Activated naive CD4-positive, alpha-beta T cell treated with Interleukin-2 at 50 U/mL for 16 hours (primary cell): ENCODE measurements around the gene DIPK1A.
A peak's percentile ranks its signal among the peaks of the same experiment; 100 is the strongest.

ENCODE experiments used
- DNase-seq: peaks from one replicate; pipeline ENCODE4 v3.0.0-alpha.2; 2020

The DIPK1A gene

DNA sequence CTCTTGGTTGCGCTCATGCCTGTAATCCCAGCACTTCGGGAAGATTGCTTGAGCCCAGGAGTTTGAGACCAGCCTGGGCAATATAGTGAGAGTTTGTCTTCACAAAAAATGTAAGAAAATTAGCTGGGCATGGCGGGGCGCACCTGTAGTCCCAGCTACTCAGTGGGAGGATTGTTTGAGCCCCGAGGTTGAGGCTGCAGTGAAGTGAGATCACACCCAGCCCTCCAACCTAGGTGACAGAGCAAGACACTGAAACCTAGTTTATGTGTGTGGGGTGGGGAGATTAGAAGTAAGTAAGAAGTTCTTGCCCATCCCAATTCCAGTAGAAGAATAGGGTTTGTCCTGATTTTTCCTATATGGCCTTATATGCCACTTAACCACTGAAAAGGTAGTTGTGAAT is 127.4 kb downstream of the DIPK1A start:
- peak; percentile 27 for DNase-seq

DNA sequence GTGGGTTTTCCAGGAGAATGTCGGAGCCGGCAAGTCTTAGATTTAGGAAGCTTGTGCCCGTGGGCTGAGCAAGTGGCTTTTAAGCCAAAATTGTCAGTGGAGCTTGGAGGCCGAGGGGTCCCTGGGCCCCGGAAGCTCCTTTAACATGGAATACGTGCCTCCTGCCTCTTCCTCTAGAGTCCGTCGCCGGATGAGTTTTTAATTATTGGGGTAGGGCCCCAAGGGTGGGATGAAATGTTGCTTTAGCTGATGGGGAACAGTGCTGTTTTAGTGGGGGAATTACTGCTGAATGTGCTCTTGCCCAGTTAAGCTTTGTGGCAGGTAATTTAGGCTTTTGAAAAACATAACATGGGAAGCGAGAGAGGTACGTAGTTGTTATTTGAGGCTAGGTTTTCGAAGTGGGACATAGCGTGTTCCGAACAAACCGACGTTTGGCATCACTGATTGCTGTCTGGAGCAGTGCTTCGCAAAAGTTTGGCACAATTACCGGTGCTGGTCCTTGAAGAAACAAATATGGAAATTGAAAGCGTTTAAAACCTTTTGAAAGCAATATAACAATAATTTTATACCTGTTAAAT is 128.6 kb downstream of the DIPK1A start:
- no peak for DNase-seq

DNA sequence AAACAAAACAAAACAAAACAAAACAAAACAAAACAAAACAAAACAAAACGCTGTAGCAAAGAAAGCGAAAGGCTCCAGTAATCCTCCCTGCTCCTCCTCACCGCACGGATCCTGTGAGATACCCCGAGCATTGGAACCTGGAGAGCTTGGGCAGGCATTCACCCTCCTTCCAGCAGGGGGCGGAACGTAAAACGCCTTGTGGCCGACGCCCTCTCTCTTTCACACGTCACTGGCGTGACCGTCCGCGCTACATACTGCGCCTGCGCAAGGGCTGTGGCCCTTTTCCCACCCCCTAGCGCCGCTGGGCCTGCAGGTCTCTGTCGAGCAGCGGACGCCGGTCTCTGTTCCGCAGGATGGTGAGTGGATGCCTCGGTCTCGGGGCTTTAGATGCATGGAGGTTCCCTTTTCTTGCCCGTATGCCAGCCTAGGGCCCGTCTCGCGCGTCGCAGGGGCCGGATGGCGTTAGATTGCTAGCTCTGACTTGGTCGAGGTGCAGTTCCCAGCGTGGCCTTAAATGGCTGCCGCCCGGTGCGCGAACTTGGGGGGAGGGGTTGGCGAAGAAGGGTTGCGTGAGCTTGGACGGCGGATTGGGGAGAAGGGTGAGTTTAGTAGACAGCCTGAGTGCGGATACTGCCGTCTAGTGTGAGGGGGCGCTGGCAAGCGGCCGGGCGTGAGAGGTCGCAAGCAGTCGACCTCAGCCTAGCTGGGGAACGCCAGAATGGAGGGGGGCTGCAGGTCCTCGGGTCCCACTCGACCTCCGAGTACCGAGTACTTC is 129.3 kb downstream of the DIPK1A start, which contains the start of gene RPL5:
Gene RPL5 (plus strand): TSS at position 279 of the 775 bp plus-strand sequence. CDS start 75 bp downstream, at position 354.
- DNase-seq = peak; percentile 97

DNA sequence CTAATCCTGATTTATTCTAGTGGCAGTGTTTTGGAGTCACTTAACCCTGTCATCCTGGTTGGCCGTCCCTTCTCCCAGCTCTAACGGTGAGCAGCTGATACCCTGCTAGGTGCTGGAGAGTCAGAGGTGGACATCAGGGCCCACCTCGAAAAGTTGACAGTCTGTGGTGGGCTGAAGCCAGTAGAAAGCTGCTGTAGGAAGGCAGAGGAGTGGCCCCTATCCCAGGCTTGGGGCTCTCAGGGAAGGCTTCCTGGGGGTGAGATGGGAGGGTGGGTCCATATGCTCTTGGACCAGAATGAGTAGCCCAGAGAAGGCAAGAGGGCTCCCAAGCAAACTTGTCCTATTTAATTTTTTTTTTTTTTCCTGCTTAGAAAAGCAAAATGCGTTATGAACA is 129.9 kb downstream of the DIPK1A start:
- no peak for DNase-seq

DNA sequence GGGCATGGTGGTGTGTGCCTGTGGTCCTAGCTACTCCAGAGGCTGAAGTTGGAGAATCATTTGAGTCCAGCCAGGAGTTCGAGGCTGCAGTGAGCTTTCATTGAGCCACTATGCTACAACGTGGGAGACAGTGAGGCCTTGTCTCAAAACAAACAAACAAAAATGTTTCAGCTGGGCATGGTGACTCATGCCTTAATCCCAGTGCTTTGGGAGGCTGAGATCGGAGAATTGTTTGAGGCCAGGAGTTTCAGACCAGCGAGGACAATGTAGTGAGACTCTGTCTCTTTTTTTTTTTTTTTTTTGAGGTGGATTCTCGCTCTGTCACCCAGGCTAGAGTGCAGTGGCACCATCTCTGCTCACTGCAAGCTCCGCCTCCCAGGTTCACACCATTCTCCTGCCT is 134.5 kb downstream of the DIPK1A start:
- no peak for DNase-seq

DNA sequence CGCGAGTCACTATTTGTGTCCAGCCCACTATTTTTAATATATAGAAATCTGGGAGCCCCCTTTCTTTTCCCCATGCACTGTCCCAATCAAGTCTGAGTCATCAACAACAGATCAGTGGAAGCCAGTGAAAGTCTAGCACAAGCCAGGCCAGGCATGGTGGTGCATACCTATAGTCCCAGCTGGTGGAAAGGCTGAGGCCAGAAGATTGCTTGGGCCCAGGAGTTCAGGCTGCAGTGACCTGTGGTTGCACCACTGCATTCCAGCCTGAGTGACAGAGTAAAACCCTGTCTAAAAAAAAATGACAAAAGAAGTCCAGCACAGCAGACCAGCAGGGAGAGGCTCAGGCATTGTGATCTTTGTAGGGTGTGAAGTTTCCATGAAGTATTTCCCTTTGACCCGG is 138.4 kb downstream of the DIPK1A start:
- DNase-seq = no peak

DNA sequence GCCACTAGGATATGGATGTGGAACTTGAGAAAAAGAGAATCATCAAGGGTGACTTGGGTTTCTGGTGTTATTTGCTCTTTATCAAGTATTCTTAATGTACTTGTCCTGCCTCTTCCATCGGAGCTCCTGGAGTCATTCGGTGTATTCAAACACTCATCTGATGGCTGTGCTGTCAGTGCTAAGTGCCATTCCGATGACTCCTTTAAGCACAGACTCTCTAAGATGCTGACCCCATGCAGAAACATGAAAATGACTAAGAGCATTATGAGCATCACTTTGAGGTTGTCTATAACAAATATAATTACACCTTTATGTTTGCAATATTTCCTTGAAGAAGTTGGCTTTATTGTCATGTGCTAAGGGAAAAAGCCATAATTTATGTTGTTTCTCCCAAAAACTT is 140.7 kb downstream of the DIPK1A start:
- no peak for DNase-seq

DNA sequence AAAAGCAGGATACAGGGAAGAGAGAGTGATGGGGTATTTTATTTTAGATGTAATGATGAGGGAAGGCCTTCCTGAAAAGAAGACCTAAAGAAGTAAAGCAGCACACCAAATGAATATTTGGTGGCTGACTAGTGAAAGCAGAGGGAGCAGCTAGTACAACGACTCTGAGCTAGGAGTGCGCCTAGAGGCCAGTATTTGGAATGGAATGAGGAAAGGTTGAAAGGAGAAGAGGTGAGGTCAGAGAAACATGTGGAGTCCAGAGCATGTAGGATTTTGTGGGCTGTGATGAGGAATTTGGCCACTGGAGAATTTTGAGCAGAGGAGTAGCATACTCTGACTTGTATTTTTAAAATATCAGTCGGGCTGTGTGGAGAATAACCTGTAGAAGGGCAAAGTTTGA is 141.2 kb downstream of the DIPK1A start:
- DNase-seq = no peak

DNA sequence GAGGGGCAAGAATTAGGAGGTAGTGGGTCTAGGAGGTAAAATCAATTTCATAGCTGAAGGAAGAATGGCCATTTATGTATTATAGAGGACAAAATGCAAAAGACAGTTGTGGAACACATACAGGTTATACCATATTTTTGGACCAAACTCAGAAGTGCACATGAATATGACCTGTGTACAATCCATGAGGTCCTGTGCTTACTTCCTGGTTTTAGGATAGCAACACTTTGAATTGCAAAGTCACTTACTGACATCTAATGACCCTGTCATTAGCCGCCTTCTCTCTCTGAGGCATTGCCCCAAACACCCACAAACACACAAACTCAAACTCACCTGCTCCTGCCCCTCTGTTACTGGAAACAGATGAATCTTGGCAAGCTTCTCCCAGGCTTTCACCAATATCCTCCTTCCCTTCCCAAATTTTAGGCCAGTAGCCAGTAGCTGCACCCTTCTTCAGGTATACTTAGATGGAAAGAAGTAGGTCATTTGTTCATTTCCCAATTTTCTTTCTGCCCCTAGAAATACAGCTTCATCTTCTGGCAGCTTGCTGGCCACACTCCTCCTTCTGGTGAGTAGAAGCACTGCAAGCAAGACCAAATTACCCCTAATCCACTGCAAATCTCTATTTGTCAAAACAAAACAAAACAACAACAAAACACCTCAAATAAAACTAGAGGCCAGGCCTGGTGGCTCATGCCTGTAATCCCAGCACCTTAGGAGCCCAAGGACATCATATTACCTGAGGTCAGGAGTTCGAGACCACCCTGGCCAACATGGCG is 143.1 kb downstream of the DIPK1A start:
- peak; percentile 10 for DNase-seq

DNA sequence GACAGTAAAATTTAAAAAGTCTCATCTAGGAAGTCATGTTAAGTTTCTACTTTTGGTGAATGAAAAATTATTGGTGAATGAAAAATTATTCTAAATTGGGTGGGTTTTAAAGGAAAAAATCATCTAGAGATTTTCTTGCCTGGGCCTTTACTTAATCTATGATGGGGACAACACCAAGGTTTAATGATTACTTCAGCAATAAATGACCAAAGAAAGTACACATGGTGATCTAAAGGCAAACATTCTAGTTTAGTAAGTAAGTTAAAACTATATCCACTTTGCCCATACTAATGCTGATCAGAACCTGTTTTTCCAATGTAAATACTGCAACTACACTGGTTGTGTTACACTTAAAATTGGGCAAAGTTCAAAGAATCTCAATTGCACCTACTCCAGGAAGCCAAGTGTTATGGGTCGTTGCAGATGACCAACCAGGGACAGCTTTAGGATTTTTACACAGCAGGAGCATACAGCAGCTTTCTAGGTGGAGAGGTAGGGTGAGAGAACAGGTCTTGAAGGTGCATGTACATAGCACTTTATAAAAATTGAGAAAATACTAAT is 144.0 kb downstream of the DIPK1A start:
- no peak for DNase-seq

DNA sequence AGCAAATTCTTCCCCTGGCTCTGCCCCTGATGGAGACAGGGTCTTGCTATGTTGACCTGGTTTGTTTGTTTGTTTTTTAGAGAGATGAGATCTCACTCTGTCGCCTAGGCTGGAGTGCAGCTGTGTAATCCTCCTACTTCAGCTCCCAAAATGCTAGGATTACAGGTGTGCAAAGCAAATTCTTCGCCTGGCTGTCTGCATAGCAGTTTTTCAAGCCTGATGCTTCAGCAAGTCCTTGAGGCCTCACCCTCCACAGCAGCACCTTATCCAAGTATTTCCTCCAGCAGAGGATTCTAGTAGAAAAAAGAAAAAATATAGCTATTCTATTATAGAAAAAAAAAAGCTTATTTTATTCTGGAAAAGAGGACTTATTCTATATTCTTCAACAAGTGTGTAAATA is 144.5 kb downstream of the DIPK1A start:
- DNase-seq = no peak

DNA sequence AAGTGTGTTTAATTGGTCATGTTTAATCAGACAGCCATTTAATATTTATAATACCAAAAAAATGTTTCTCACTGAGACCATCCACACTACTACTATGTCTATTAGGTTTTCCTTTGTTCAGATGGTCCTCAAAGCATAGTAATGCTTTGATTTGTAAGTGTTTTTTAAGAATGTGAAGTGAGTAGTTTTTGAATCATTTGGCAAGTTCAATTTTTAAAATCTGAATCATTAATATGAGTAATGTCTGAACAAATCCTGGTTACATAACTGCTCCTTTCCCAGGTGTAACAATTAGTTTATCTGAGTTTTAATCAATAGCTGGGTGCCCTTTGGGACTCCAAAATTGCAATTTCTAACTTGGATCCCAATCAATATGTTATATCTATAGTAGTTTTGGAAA is 152.9 kb downstream of the DIPK1A start:
- DNase-seq = no peak

DNA sequence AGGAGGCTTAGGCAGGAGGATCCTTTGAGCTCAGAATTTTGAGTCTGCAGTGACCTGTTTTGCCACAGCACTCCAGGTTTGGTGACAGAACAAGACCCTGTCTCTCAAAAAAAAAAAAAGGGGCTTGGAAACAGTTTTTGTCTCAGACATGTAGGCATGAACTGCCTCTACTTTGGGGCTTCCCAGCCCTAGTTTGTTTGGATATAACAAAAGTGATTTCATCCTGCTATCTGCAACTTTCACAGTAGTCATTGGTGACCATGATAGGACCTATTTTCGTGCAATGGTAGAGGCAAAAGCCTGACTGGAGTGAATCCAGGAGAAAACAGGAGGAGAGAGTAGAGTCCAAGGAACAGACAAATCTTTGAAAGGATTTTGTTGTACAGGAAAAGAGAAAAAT is 156.0 kb downstream of the DIPK1A start:
- DNase-seq = no peak

DNA sequence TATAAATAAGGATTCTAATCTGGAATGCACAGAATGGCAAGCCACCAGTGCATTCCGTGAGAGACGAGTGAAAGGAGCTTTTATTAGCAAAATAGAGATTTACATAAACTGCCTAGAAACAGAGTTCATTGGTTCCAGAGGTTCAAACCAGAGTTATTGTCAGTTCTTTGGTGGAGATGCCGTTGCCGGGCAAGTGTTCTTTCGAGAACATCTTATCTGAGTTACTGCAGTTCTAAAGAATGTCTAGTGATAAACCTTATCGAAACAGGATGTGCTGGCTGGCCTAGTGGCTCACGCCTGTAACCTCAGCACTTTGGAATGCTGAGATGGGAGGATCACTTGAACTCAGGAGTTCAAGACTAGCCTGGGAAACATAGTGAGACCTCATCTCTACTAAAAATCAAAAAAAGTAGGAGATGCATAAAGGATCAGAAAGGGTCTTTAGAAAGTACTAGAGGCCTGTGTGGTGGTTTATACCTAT is 156.5 kb downstream of the DIPK1A start:
- DNase-seq = no peak

DNA sequence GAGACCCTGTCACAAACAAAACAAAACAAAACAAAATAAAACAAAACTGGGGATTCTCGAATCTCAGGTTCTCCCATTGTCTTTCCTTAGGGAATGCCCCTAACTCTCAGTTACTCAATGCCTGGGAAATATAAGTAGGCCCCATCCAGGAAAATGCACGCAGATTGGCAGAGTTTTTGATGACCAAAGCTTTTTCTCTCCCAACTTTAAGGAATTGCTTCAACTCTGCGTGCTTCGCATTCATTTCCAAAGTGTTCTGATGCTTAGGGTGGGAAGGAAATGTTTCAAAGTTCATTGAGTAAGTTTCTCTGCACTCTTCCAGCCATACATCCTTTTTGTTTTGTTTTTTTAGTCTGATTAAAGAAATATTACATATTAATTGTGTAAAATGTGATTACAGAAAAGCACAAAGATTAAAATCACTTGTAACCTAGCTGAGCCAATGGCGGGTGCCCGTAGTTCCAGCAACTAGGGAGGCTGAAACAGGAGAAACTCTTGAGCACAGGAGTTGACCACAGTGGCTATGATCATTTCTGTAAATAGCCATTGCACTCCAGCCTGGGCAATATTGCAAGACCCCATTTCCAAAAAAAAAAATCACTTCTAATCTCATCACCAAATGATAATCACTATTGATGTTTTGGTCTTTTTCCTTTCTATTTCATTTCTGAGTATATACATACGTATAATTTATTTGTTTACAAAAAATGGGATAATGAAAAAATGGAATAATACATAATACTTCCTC is 157.9 kb downstream of the DIPK1A start:
- no peak for DNase-seq

DNA sequence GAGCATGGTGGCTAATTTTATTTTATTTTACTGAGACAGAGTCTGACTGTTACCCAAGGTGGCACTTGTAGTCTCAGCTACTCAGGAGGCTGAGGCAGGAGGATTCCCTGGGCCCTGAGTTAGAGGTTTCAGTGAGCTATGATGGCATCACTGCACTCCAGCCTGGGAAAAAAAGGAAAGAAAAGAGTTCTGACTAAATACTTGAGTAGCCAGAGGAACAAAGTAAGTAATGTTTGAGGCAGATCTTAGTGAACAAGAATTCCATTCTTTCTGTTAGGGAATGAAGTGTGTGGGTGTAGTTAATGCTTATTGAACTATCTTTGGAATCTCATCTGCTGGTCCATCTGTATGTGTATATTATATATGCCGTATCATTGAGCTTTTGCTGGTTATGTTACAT is 163.3 kb downstream of the DIPK1A start:
- no peak for DNase-seq

DNA sequence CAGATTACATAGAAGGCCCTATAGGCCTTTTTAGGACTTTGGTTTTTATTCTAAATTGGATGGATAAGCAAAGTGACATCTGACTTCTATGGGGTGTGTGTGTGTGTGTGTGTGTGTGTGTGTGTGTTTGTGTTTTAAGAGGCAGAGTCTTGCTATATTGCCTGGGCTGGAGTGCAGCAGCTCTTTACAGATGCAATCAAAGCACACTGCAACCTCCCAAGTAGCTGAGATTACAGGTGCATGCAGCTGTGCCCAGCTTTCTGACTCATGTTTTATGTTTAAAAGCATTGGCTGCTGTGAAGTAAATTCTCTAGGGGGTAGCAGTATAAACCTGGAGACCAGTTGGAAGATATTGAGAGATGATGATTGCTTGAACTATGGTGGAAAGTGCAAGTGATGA is 164.0 kb downstream of the DIPK1A start:
- DNase-seq = no peak

DNA sequence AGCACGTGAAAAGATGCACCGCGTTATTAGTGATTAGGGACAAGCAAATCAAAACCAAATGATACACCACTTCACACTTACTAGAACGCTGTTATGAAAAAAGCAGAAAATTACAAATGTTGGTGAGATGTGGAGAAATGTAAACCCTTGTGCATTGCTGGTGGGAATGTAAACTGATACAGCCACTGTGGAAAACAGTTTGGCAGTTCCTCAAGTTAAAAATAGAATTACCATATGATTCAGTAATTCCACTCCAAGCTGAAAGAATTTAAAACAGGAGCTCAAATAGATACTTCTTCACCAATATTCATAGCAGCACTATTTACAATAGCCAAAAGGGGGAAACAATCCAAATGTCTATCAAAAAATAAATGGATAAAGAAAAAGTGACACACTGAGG is 166.1 kb downstream of the DIPK1A start:
- no peak for DNase-seq

DNA sequence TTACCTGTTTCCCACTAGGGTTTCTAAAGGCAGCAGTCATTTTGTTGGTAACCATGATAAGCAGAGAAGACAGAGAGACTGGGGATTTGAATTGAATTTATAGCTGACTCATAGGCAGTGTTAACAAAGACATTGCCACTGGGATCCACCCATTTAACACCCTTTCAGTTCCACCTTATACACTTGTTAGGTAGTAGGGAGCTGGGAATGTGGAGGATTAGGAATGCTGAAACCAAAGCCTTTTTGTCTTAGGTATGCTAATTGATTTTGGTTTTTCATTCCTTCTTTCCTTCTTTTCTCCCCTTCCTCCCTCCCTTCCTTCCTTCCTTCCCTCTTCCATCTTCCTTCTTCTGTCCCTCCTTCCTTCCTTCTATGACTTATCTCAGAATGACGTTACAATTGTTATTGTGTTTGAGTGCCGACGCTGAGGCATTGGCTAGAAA is 168.9 kb downstream of the DIPK1A start:
- no peak for DNase-seq
